Endodermal cell (in vitro differentiated cells): ENCODE results near the gene ZDHHC14. TPM values are rescaled to one million over a fixed set of nuclear protein-coding genes. Genes with fewer than 3 reads are reported as not detected.
"Not testable (repeated sequence)": the region's sequence is repeated elsewhere in the genome, so short reads cannot be mapped to it uniquely, and the experiment has no call there.

Experiments used
- DNase-seq: peaks from one replicate; pipeline ENCODE4 v3.0.0-alpha.2; 2017
- H3K27ac ChIP-seq: 2 replicates; pipeline ENCODE4 v1.5.1; 2013; ENCODE audit warnings: mild to moderate bottlenecking, low read depth, low read length, moderate library complexity
- H3K27me3 ChIP-seq: 2 replicates; pipeline ENCODE4 v1.6.1; 2013; ENCODE audit warnings: mild to moderate bottlenecking, low read length, moderate library complexity; ENCODE audit not compliant: insufficient read depth, control insufficient read depth, poor library complexity, severe bottlenecking
- H3K36me3 ChIP-seq: 2 replicates; pipeline ENCODE4 v1.7.0; 2013; ENCODE audit warnings: mild to moderate bottlenecking, low read length, moderate library complexity; ENCODE audit not compliant: control insufficient read depth, insufficient read depth
- H3K4me1 ChIP-seq: one replicate; pipeline ENCODE4 v1.7.0; 2013; ENCODE audit warnings: low read length; ENCODE audit not compliant: control insufficient read depth, insufficient read depth
- H3K4me3 ChIP-seq: 2 replicates; pipeline ENCODE4 v1.5.1; 2013; ENCODE audit warnings: mild to moderate bottlenecking, low read length, moderate library complexity
- H3K9ac ChIP-seq: 2 replicates; pipeline ENCODE4 v1.6.1; 2013; ENCODE audit warnings: mild to moderate bottlenecking, low read length, moderate library complexity; ENCODE audit not compliant: poor library complexity, severe bottlenecking; ENCODE audit errors: extremely low read depth
- H3K9me3 ChIP-seq: 2 replicates; pipeline ENCODE4 v1.6.1; 2013; ENCODE audit warnings: mild to moderate bottlenecking, low read length, moderate library complexity; ENCODE audit not compliant: control insufficient read depth
- H3K27ac Mint-ChIP-seq: 2 replicates; pipeline ENCODE4 v1.8.0; 2020; ENCODE audit warnings: mixed read lengths
- H3K27me3 Mint-ChIP-seq: 2 replicates; pipeline ENCODE4 v1.8.0; 2021; ENCODE audit warnings: mild to moderate bottlenecking, mixed read lengths; ENCODE audit not compliant: insufficient read depth
- H3K36me3 Mint-ChIP-seq: 2 replicates; pipeline ENCODE4 v1.8.0; 2020; ENCODE audit warnings: low read depth, mixed read lengths
- H3K4me1 Mint-ChIP-seq: 2 replicates; pipeline ENCODE4 v1.8.0; 2020; ENCODE audit warnings: mixed read lengths
- H3K4me3 Mint-ChIP-seq: 2 replicates; pipeline ENCODE4 v1.8.0; 2020; ENCODE audit warnings: mild to moderate bottlenecking, moderate library complexity, mixed read lengths
- H3K9me3 Mint-ChIP-seq: 2 replicates; pipeline ENCODE4 v1.8.0; 2020; ENCODE audit warnings: mild to moderate bottlenecking, mixed read lengths
- WGBS, 2 experiments: methylation state at CpG; one replicate each; pipeline versions ENCODE4 v1.1.5 to v1.1.7; 2013; ENCODE audit warnings: missing lambda C conversion rate in 2 of 2, mixed read lengths in 1 of 2; ENCODE audit not compliant: insufficient coverage in 1 of 2, insufficient read length in 1 of 2; 5-methylcytosine and 5-hydroxymethylcytosine counted together
- total RNA-seq, 2 donors: library from RNA; stranded (reverse); fragmentation: NEBNext Ultra II Directional in 1 of 2; extraction: Animal tissue kit (Norgen Biotek cat#: 25700) in 1 of 2; gene quantifications; 2 replicates in 1 of 2; 3 replicates in 1 of 2; pipeline ENCODE4 v1.2.1, GENCODE V29; 2021
- TF ChIP-seq, protein P1 (sequence below): fragments of 200-600 bp; sonication (generic); conservative IDR thresholded peaks from 2 replicates; pipeline ENCODE4 v1.5.0; 2021; ENCODE audit warnings: antibody characterized with exemption, mild to moderate bottlenecking

The ZDHHC14 gene
- total RNA-seq, 2 donors from 2014 or later = 2.3 to 4.5 TPM

GRCh38 chr6:157464653-157465535, 83.9 kb downstream of the ZDHHC14 start:
- TF ChIP-seq, protein P1, sequence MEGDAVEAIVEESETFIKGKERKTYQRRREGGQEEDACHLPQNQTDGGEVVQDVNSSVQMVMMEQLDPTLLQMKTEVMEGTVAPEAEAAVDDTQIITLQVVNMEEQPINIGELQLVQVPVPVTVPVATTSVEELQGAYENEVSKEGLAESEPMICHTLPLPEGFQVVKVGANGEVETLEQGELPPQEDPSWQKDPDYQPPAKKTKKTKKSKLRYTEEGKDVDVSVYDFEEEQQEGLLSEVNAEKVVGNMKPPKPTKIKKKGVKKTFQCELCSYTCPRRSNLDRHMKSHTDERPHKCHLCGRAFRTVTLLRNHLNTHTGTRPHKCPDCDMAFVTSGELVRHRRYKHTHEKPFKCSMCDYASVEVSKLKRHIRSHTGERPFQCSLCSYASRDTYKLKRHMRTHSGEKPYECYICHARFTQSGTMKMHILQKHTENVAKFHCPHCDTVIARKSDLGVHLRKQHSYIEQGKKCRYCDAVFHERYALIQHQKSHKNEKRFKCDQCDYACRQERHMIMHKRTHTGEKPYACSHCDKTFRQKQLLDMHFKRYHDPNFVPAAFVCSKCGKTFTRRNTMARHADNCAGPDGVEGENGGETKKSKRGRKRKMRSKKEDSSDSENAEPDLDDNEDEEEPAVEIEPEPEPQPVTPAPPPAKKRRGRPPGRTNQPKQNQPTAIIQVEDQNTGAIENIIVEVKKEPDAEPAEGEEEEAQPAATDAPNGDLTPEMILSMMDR = no peak
- Histone ChIP-seq H3K27ac (no peak overlapping the region), H3K4me1 (no peaks in the 10 kb centered on the region), H3K36me3 (no peaks in the 10 kb centered on the region), H3K27me3 (no peaks in the 10 kb centered on the region), H3K4me3 (no peak overlapping the region), H3K9ac (no peak overlapping the region), H3K9me3 (no peaks in the 10 kb centered on the region)
- no peaks in the 10 kb centered on the region for H3K9me3 Mint-ChIP-seq
- no peaks in the 10 kb centered on the region for H3K36me3 Mint-ChIP-seq
- DNase-seq = no peak
- WGBS, 2 experiments = 80 to 93% methylated on average over 1 to 10 of the region's 11 CpGs
- no peak overlapping the region for H3K4me3 Mint-ChIP-seq
- H3K4me1 Mint-ChIP-seq = peaks cover 11% of the 10 kb centered on the region
- H3K27me3 Mint-ChIP-seq = no peaks in the 10 kb centered on the region
- H3K27ac Mint-ChIP-seq = no peak overlapping the region

DNA sequence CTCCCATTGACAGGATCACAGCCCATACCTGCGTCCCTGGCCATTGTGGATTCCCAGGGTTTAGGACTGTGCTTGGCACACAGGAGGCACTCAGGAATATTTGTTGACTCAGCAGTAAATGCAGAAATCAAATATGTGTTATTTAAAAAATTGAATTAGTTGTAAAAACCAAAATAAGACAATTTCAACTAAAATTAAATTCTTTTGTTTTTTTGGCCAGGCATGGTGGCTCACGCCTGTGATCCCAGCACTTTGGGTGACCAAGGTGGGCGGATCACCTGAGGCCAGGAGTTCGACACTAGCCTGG, 85.3 kb downstream of the ZDHHC14 start:
- Histone ChIP-seq H3K4me1 (no peaks in the 10 kb centered on the region), H3K9me3 (no peaks in the 10 kb centered on the region), H3K27ac (no peak overlapping the region), H3K27me3 (no peaks in the 10 kb centered on the region), H3K9ac (no peak overlapping the region), H3K4me3 (no peak overlapping the region), H3K36me3 (no peaks in the 10 kb centered on the region)
- Mint-ChIP-seq H3K27me3 (no peaks in the 10 kb centered on the region), H3K9me3 (no peaks in the 10 kb centered on the region), H3K36me3 (no peaks in the 10 kb centered on the region), H3K27ac (no peak overlapping the region), H3K4me3 (no peak overlapping the region), H3K4me1 (peaks cover under 1% of the 10 kb centered on the region)
- DNase-seq = no peak
- TF ChIP-seq, protein P1 = no peak
- WGBS, 2 experiments = 96% methylated on average over 4 of the region's 4 CpGs

GRCh38 chr6:157467339-157467738, 86.3 kb downstream of the ZDHHC14 start:
- 75 to 95% methylated on average over 5 to 6 of the region's 6 CpGs for WGBS, 2 experiments
- H3K27me3 ChIP-seq, H3K9me3 Mint-ChIP-seq, H3K27ac Mint-ChIP-seq, H3K9ac ChIP-seq, H3K4me1 Mint-ChIP-seq, H3K4me1 ChIP-seq, H3K4me3 Mint-ChIP-seq, H3K27me3 Mint-ChIP-seq, H3K4me3 ChIP-seq, H3K27ac ChIP-seq, DNase-seq, H3K36me3 ChIP-seq, H3K9me3 ChIP-seq, H3K36me3 Mint-ChIP-seq: not testable (repeated sequence)
